G401 (cell line): ENCODE measurements around the gene TCF3. TPM values are rescaled to one million over a fixed set of nuclear protein-coding genes. Genes with fewer than 3 reads are reported as not detected.
A peak's percentile ranks its signal among the peaks of the same experiment; 100 is the strongest.

Experiments
- DNase-seq: peaks from one replicate; pipeline ENCODE4 v3.0.0-alpha.2; 2015; ENCODE audit warnings: low spot score
- in situ Hi-C: cut with HindIII; loops from 2 replicates; pipeline ENCODE4 v1.10.0; 2016; ENCODE audit warnings: low sequenced_read_pairs, mixed read lengths
- total RNA-seq: library from RNA; depleted of rRNA; stranded (reverse); fragments of >200 nt; shearing (Covaris generic); gene quantifications from 2 replicates; pipeline ENCODE4 v1.2.3, GENCODE V29; 2014

TCF3 gene
- total RNA-seq, 1 experiment from 2014 or later = 220 TPM

- DNase-seq = no peak
- in situ Hi-C loops = no loop called here
Measured at GRCh38 chr19:1598777-1599459, 53.5 kb downstream of the TCF3 start.

GRCh38 chr19:1593501-1593772, 59.0 kb downstream of the TCF3 start:
- no peak for DNase-seq
- in situ Hi-C loops = no loop called here

GRCh38 chr19:1592755-1593500, 59.5 kb downstream of the TCF3 start, which contains the start of gene MBD3:
TSS of gene MBD3 (minus strand) at chr19:1592865. CDS start at chr19:1592631, 234 bp downstream.
- DNase-seq = peak; percentile 93
- in situ Hi-C loops = no loop called here

GRCh38 chr19:1592024-1592754, 60.2 kb downstream of the TCF3 start:
- in situ Hi-C loops = no loop called here
- peak; percentile 80 for DNase-seq

GRCh38 chr19:1591421-1592023, 60.9 kb downstream of the TCF3 start:
- DNase-seq = no peak
- in situ Hi-C loops = no loop called here

GRCh38 chr19:1590641-1591397, 61.6 kb downstream of the TCF3 start:
- no peak for DNase-seq
- in situ Hi-C loops = no loop called here

- in situ Hi-C loops = no loop called here
- DNase-seq = no peak
Measured at GRCh38 chr19:1587872-1588271, 64.5 kb downstream of the TCF3 start.

- in situ Hi-C loops = no loop called here
Measured at GRCh38 chr19:1585243-1585580, 67.2 kb downstream of the TCF3 start.

GRCh38 chr19:1584500-1585242, 67.7 kb downstream of the TCF3 start:
- in situ Hi-C loops = no loop called here
- no peak for DNase-seq

More at GRCh38 chr19:1585243-1585580, 67.2 kb downstream of the TCF3 start:
- no peak for DNase-seq

- in situ Hi-C loops = no loop called here
Measured at GRCh38 chr19:1582201-1582600, 70.2 kb downstream of the TCF3 start.

GRCh38 chr19:1580957-1581356, 71.5 kb downstream of the TCF3 start:
- no peak for DNase-seq
- in situ Hi-C loops = no loop called here

More at GRCh38 chr19:1582201-1582600, 70.2 kb downstream of the TCF3 start:
- no peak for DNase-seq

- DNase-seq = no peak
- in situ Hi-C loops = no loop called here
Measured at GRCh38 chr19:1580382-1580781, 72.0 kb downstream of the TCF3 start.

- no peak for DNase-seq
- in situ Hi-C loops = no loop called here
Measured at GRCh38 chr19:1579222-1579621, 73.2 kb downstream of the TCF3 start.

- peak; percentile 23 for DNase-seq
- in situ Hi-C loops = no loop called here
Measured at GRCh38 chr19:1577929-1578618, 74.3 kb downstream of the TCF3 start.

GRCh38 chr19:1577090-1577928, 75.1 kb downstream of the TCF3 start:
- in situ Hi-C loops = no loop called here
- DNase-seq = no peak

GRCh38 chr19:1576242-1577089, 75.9 kb downstream of the TCF3 start:
- in situ Hi-C loops = no loop called here
- no peak for DNase-seq
